A673 (cell line): Measurements from ENCODE around the gene CTRB2.

Experiments
- CTCF ChIP-seq: fragments of 300-800, 200-600 bp; sonication (generic); conservative IDR thresholded peaks from 2 replicates; pipeline ENCODE4 v1.5.1; 2017; ENCODE audit warnings: low read depth, mild to moderate bottlenecking, antibody characterized with exemption, low read length, moderate library complexity, mixed read lengths
- EZH2 ChIP-seq: fragments of 200-600 bp; sonication (generic); IDR thresholded peaks from 2 replicates; pipeline ENCODE4 v1.6.1; 2017; ENCODE audit warnings: borderline replicate concordance, low read depth, mild to moderate bottlenecking, mixed read lengths, antibody characterized with exemption, low read length; ENCODE audit not compliant: poor library complexity, severe bottlenecking

- TF ChIP-seq CTCF, result no peak
- TF ChIP-seq EZH2, result no peak
Observed at GRCh38 chr16:75252049-75252864, 45.3 kb upstream of the CTRB2 start.
